ENCODE results near the gene RBSN. TPM values are rescaled to one million over a fixed set of nuclear protein-coding genes. Genes with fewer than 3 reads are reported as not detected.

The RBSN gene
- total and polyA plus RNA-seq, 8 donors: 24.5 to 37.0 (median 32.7) TPM

- H3K36me3 ChIP-seq: peaks cover 0 to 91% of the 10 kb centered on the region in 2 donors
- no peak for TF ChIP-seq CTCF (IDR thresholded peaks at IDR 0.05)
- no peaks in the 10 kb centered on the region for H3K9me3 ChIP-seq
- H3K27me3 ChIP-seq: no peaks in the 10 kb centered on the region
- peaks cover 0 to 9% of the 10 kb centered on the region in 2 donors for H3K4me1 ChIP-seq
- intact Hi-C loops (cut with DNase I): no loop called here
- no peak for DNase-seq
- H3K27ac ChIP-seq: no peak overlapping the region
- no peak overlapping the region for H3K4me3 ChIP-seq
- ATAC-seq: no peak
Observed at GRCh38 chr3:15091575-15091974, 7.4 kb downstream of the RBSN start.

- no peak for TF ChIP-seq CTCF (IDR thresholded peaks at IDR 0.05)
- Histone ChIP-seq H3K27me3 (no peaks in the 10 kb centered on the region), H3K9me3 (no peaks in the 10 kb centered on the region), H3K27ac (no peak overlapping the region), H3K4me3 (no peak overlapping the region), H3K4me1 (no peaks in the 10 kb centered on the region), H3K36me3 (peaks cover 0 to 93% of the 10 kb centered on the region in 2 donors)
- intact Hi-C loops (cut with DNase I): no loop called here
- no peak for DNase-seq
- ATAC-seq: no peak
Observed at GRCh38 chr3:15089201-15089600, 9.7 kb downstream of the RBSN start.

GRCh38 chr3:15086699-15087098, 12.2 kb downstream of the RBSN start:
- Histone ChIP-seq H3K9me3 (no peaks in the 10 kb centered on the region), H3K27me3 (no peaks in the 10 kb centered on the region), H3K4me3 (no peak overlapping the region), H3K4me1 (peaks cover 4 to 22% of the 10 kb centered on the region in 2 donors), H3K27ac (no peak overlapping the region), H3K36me3 (peaks cover 0 to 94% of the 10 kb centered on the region in 2 donors)
- intact Hi-C loops (cut with DNase I): no loop called here
- TF ChIP-seq CTCF (IDR thresholded peaks at IDR 0.05): no peak
- ATAC-seq (no peak), DNase-seq (no peak)

- Histone ChIP-seq H3K9me3 (no peaks in the 10 kb centered on the region), H3K36me3 (peaks cover 0 to 94% of the 10 kb centered on the region in 2 donors), H3K27ac (no peak overlapping the region), H3K27me3 (no peaks in the 10 kb centered on the region), H3K4me1 (peaks cover 4 to 26% of the 10 kb centered on the region in 2 donors), H3K4me3 (no peak overlapping the region)
- no peak for TF ChIP-seq CTCF (IDR thresholded peaks at IDR 0.05)
- ATAC-seq (no peak), DNase-seq (no peak)
- intact Hi-C loops (cut with DNase I): no loop called here
Observed at GRCh38 chr3:15086263-15086662, 12.7 kb downstream of the RBSN start.

GRCh38 chr3:15083252-15083651, 15.7 kb downstream of the RBSN start:
- H3K4me3 ChIP-seq: no peak overlapping the region
- no peak for TF ChIP-seq CTCF (IDR thresholded peaks at IDR 0.05)
- peak overlapping the region; percentile 74 for H3K27ac ChIP-seq
- H3K4me1 ChIP-seq: peaks cover 4 to 29% of the 10 kb centered on the region in 2 donors
- no peak for DNase-seq
- H3K9me3 ChIP-seq: no peaks in the 10 kb centered on the region
- no peaks in the 10 kb centered on the region for H3K27me3 ChIP-seq
- no peak for ATAC-seq
- peaks cover 3 to 99% of the 10 kb centered on the region in 2 donors for H3K36me3 ChIP-seq
- intact Hi-C loops (cut with DNase I): no loop called here
